D721Med (cell line): ENCODE measurements around the gene HHIPL2.

ENCODE experiments used
- DNase-seq: peaks from one replicate; pipeline ENCODE4 v3.0.0; 2011; ENCODE audit warnings: low spot score; ENCODE audit not compliant: insufficient read length
- FAIRE-seq: peaks from 2 replicates; lab custom pipeline; 2011; peaks lifted over from hg19 to GRCh38; lab: Jason Lieb, UNC
- CTCF ChIP-seq: IDR thresholded peaks from 2 replicates; pipeline ENCODE4 v1.5.1; 2012; ENCODE audit warnings: mild to moderate bottlenecking, control low read depth; ENCODE audit not compliant: insufficient read depth; ENCODE audit errors: missing control alignments

Gene HHIPL2

GRCh38 chr1:222543817-222544216, 4.1 kb downstream of the HHIPL2 start:
- DNase-seq (no peak), FAIRE-seq (no peak)
- no peak for TF ChIP-seq CTCF

- no peak for FAIRE-seq
- TF ChIP-seq CTCF: no peak
- no peak for DNase-seq
Measured at GRCh38 chr1:222540598-222540995, 7.3 kb downstream of the HHIPL2 start.

GRCh38 chr1:222539951-222540597, 7.8 kb downstream of the HHIPL2 start:
- DNase-seq (no peak), FAIRE-seq (no peak)
- no peak for TF ChIP-seq CTCF

GRCh38 chr1:222535455-222535854, 12.4 kb downstream of the HHIPL2 start:
- DNase-seq (no peak), FAIRE-seq (no peak)
- TF ChIP-seq CTCF: no peak

- DNase-seq (no peak), FAIRE-seq (no peak)
- TF ChIP-seq CTCF: no peak
Measured at GRCh38 chr1:222530852-222531251, 17.1 kb downstream of the HHIPL2 start.

- no peak for FAIRE-seq
- no peak for DNase-seq
- TF ChIP-seq CTCF: no peak
Measured at GRCh38 chr1:222529916-222530315, 18.0 kb downstream of the HHIPL2 start.

GRCh38 chr1:222529181-222529580, 18.7 kb downstream of the HHIPL2 start:
- DNase-seq: no peak
- no peak for TF ChIP-seq CTCF
- FAIRE-seq: no peak
